Measurements from ENCODE around the gene SLC8A3. TPM values are rescaled to one million over a fixed set of nuclear protein-coding genes. Genes with fewer than 3 reads are reported as not detected.

The SLC8A3 gene
- total and polyA plus RNA-seq, 2 donors (not counting 3 experiments of a cell fraction or from before 2014, with no cell fraction given) = not detected

GRCh38 chr14:70212752-70213151 is 24.0 kb upstream of the SLC8A3 start:
- intact Hi-C loops (cut with micrococcal nuclease) (no loop called here), dilution Hi-C loops (cut with MboI; ENCODE audit: extremely low pct_ligation_motif_present, low sequenced_read_pairs) (no loop called here)
- no peak for DNase-seq (ENCODE audit: low read depth, low spot score)
- Histone ChIP-seq H3K27ac (ENCODE audit: insufficient read depth, low read depth, low read length) (no peak overlapping the region), H3K4me3 (replicated peaks in 1 of 3; ENCODE audit: insufficient read depth in 1 of 3, low read depth in 1 of 3, low read length in 3 of 3) (no peak overlapping the region), H3K36me3 (ENCODE audit: control insufficient read depth in 2 of 2, extremely low read depth in 1 of 2, insufficient read depth in 2 of 2, low read length in 2 of 2) (no peaks in the 10 kb centered on the region), H2AFZ (ENCODE audit: low read depth, low read length) (no peak overlapping the region), H3K9me1 (replicated peaks; ENCODE audit: control insufficient read depth, extremely low read depth, insufficient read depth, low read length) (no peaks in the 10 kb centered on the region), H3K9ac (replicated peaks; ENCODE audit: extremely low read depth, insufficient read depth, low read length) (no peak overlapping the region), H3K27me3 (ENCODE audit: control insufficient read depth in 2 of 2, insufficient read depth in 2 of 2, low read length in 2 of 2) (peaks cover 0 to 1% of the 10 kb centered on the region in 2 experiments), H4K20me1 (replicated peaks; ENCODE audit: control insufficient read depth, extremely low read depth, insufficient read depth, low read length) (no peaks in the 10 kb centered on the region), H3K4me2 (ENCODE audit: insufficient read depth, low read length) (no peak overlapping the region), H3K9me3 (replicated peaks; ENCODE audit: control insufficient read depth, insufficient read depth, low read length) (no peaks in the 10 kb centered on the region), H3K4me1 (ENCODE audit: control insufficient read depth, extremely low read depth, insufficient read depth, low read length) (no peaks in the 10 kb centered on the region), H3K79me2 (ENCODE audit: control insufficient read depth, insufficient read depth, low read length) (no peaks in the 10 kb centered on the region)
- ChIA-PET CTCF (no interaction called here), POLR2A (no interaction called here)
- no TSS peak for BruUV-seq (replicated peaks)
- TF ChIP-seq MYC (IDR thresholded peaks at IDR 0.05; ENCODE audit: low read depth, low read length) = no peak
- no peak for TF ChIP-seq CTCF (IDR thresholded peaks at IDR 0.05; ENCODE audit: extremely low read depth in 1 of 2, insufficient read depth in 1 of 2, low read depth in 1 of 2, low read length in 2 of 2)
- TF ChIP-seq POLR2AphosphoS5 (IDR thresholded peaks at IDR 0.05; ENCODE audit: insufficient read depth, low read depth, low read length) = no peak
- TF ChIP-seq POLR2A (IDR thresholded peaks at IDR 0.05; ENCODE audit: low read depth, low read length) = no peak
- TF ChIP-seq GATA2 (IDR thresholded peaks at IDR 0.05; ENCODE audit: insufficient read depth, insufficient read length, low read depth, low read length) = no peak
- no peak for TF ChIP-seq JUN (IDR thresholded peaks at IDR 0.05; ENCODE audit: borderline replicate concordance, insufficient read depth, insufficient read length, low read depth)
- no peak for TF ChIP-seq FOS (IDR thresholded peaks at IDR 0.05; ENCODE audit: borderline replicate concordance, insufficient read depth, low read length)
- no peak for TF ChIP-seq MAX (IDR thresholded peaks at IDR 0.05; ENCODE audit: insufficient read depth, insufficient read length)
- TF ChIP-seq EZH2 (IDR thresholded peaks at IDR 0.05; ENCODE audit: borderline replicate concordance, low read depth, low read length, severe bottlenecking) = no peak
- no peak for FAIRE-seq

Measured in endothelial cell of umbilical vein (primary cell).